ENCODE results near the gene DENND2C. TPM values are rescaled to one million over a fixed set of nuclear protein-coding genes. Genes with fewer than 3 reads are reported as not detected.

DENND2C gene
- total and polyA plus RNA-seq, 2 experiments from 2014 or later: 1.1 to 1.8 TPM

GRCh38 chr1:114638910-114639309 is 30.9 kb downstream of the DENND2C start:
- H3K4me3 ChIP-seq: no peak overlapping the region
- H3K4me1 ChIP-seq (ENCODE audit: low read depth): no peaks in the 10 kb centered on the region
- H3K9me3 ChIP-seq (ENCODE audit: low read depth): no peaks in the 10 kb centered on the region
- TF ChIP-seq, protein P1, sequence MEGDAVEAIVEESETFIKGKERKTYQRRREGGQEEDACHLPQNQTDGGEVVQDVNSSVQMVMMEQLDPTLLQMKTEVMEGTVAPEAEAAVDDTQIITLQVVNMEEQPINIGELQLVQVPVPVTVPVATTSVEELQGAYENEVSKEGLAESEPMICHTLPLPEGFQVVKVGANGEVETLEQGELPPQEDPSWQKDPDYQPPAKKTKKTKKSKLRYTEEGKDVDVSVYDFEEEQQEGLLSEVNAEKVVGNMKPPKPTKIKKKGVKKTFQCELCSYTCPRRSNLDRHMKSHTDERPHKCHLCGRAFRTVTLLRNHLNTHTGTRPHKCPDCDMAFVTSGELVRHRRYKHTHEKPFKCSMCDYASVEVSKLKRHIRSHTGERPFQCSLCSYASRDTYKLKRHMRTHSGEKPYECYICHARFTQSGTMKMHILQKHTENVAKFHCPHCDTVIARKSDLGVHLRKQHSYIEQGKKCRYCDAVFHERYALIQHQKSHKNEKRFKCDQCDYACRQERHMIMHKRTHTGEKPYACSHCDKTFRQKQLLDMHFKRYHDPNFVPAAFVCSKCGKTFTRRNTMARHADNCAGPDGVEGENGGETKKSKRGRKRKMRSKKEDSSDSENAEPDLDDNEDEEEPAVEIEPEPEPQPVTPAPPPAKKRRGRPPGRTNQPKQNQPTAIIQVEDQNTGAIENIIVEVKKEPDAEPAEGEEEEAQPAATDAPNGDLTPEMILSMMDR (IDR thresholded peaks at IDR 0.05; ENCODE audit: low read depth, low read length): no peak
- H3K27me3 ChIP-seq: no peaks in the 10 kb centered on the region
- H3K36me3 ChIP-seq: no peaks in the 10 kb centered on the region
- DNase-seq (ENCODE audit: low read depth in 1 of 2, low spot score in 1 of 2): no peak
- no peak overlapping the region for H3K27ac ChIP-seq

- TF ChIP-seq, protein P1 (IDR thresholded peaks at IDR 0.05; ENCODE audit: low read depth, low read length): no peak
- Histone ChIP-seq H3K27me3 (no peaks in the 10 kb centered on the region), H3K4me3 (no peak overlapping the region), H3K9me3 (ENCODE audit: low read depth) (no peaks in the 10 kb centered on the region), H3K36me3 (no peaks in the 10 kb centered on the region), H3K27ac (no peak overlapping the region), H3K4me1 (ENCODE audit: low read depth) (no peaks in the 10 kb centered on the region)
- no peak for DNase-seq (ENCODE audit: low read depth in 1 of 2, low spot score in 1 of 2)
These were observed 37.4 kb downstream of the DENND2C start for GRCh38 chr1:114632427-114632826.

GRCh38 chr1:114627107-114627506 is 42.7 kb downstream of the DENND2C start:
- Histone ChIP-seq H3K27ac (no peak overlapping the region), H3K36me3 (no peaks in the 10 kb centered on the region), H3K4me1 (ENCODE audit: low read depth) (no peaks in the 10 kb centered on the region), H3K9me3 (ENCODE audit: low read depth) (no peaks in the 10 kb centered on the region), H3K4me3 (no peak overlapping the region), H3K27me3 (no peaks in the 10 kb centered on the region)
- DNase-seq (ENCODE audit: low read depth in 1 of 2, low spot score in 1 of 2): no peak
- TF ChIP-seq, protein P1 (IDR thresholded peaks at IDR 0.05; ENCODE audit: low read depth, low read length): no peak

- H3K27ac ChIP-seq: no peak overlapping the region
- no peaks in the 10 kb centered on the region for H3K4me1 ChIP-seq (ENCODE audit: low read depth)
- H3K4me3 ChIP-seq: no peak overlapping the region
- H3K27me3 ChIP-seq: no peaks in the 10 kb centered on the region
- TF ChIP-seq, protein P1 (IDR thresholded peaks at IDR 0.05; ENCODE audit: low read depth, low read length): no peak
- no peaks in the 10 kb centered on the region for H3K36me3 ChIP-seq
- no peak for DNase-seq (ENCODE audit: low read depth in 1 of 2, low spot score in 1 of 2)
- H3K9me3 ChIP-seq (ENCODE audit: low read depth): no peaks in the 10 kb centered on the region
These were observed 46.5 kb downstream of the DENND2C start for GRCh38 chr1:114623364-114623763.

GRCh38 chr1:114620419-114620818 is 49.4 kb downstream of the DENND2C start:
- no peaks in the 10 kb centered on the region for H3K36me3 ChIP-seq
- H3K4me1 ChIP-seq (ENCODE audit: low read depth): no peaks in the 10 kb centered on the region
- DNase-seq (ENCODE audit: low read depth in 1 of 2, low spot score in 1 of 2): no peak
- no peak overlapping the region for H3K4me3 ChIP-seq
- H3K27me3 ChIP-seq: no peaks in the 10 kb centered on the region
- H3K9me3 ChIP-seq (ENCODE audit: low read depth): no peaks in the 10 kb centered on the region
- H3K27ac ChIP-seq: no peak overlapping the region
- TF ChIP-seq, protein P1 (IDR thresholded peaks at IDR 0.05; ENCODE audit: low read depth, low read length): no peak

DNA sequence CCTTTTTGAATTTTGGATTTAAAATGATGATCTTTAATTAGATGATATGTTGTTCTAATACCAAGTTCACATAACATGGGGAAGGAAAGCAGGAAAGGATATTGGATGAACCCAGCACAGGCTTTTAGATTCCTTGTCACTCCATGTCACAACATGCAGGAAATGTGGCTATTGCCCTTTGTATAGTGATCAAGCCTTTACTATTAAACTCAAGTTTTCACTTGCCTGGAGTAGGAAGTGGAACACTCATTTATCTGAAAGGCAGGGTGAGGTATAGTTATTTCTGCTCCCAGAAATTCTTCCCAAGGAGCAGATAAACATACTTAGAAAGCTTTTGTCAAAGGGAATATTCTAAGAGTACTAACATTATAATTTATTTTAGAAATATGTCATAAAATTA is 51.2 kb downstream of the DENND2C start:
- TF ChIP-seq, protein P1 (IDR thresholded peaks at IDR 0.05; ENCODE audit: low read depth, low read length): no peak
- Histone ChIP-seq H3K4me1 (ENCODE audit: low read depth) (no peaks in the 10 kb centered on the region), H3K9me3 (ENCODE audit: low read depth) (no peaks in the 10 kb centered on the region), H3K27ac (no peak overlapping the region), H3K36me3 (no peaks in the 10 kb centered on the region), H3K4me3 (no peak overlapping the region), H3K27me3 (no peaks in the 10 kb centered on the region)
- DNase-seq (ENCODE audit: low read depth in 1 of 2, low spot score in 1 of 2): no peak

Measured in cardiac muscle cell (in vitro differentiated cells and primary cell).